Naive B cell (primary cell): ENCODE measurements around the gene STX5. TPM values are rescaled to one million over a fixed set of nuclear protein-coding genes. Genes with fewer than 3 reads are reported as not detected.
"Not testable (repeated sequence)": the region's sequence is repeated elsewhere in the genome, so short reads cannot be mapped to it uniquely, and the experiment has no call there.

Source experiments
- ATAC-seq, 2 donors: fragments of 150-1000 bp; cut with Tn5 transposase; 2 replicates each; pipeline ENCODE4 v1.10.0; 2021; ENCODE audit warnings: low read depth in 2 of 2, mild to moderate bottlenecking in 2 of 2, moderate library complexity in 2 of 2
- DNase-seq: peaks from one replicate; pipeline ENCODE4 v3.0.0; 2022
- H3K27ac Mint-ChIP-seq, 6 donors: one replicate each; pipeline ENCODE4 v1.8.0; 2020 to 2022; ENCODE audit warnings: mild to moderate bottlenecking in 6 of 6, mixed read lengths in 6 of 6, moderate library complexity in 5 of 6, inconsistent platforms in 2 of 6
- H3K27me3 Mint-ChIP-seq, 3 donors: one replicate each; pipeline ENCODE4 v1.8.0; 2021 to 2022; ENCODE audit warnings: mixed read lengths in 3 of 3, mild to moderate bottlenecking in 1 of 3
- H3K36me3 Mint-ChIP-seq, 2 donors: one replicate each; pipeline ENCODE4 v1.8.0; 2020 to 2022; ENCODE audit warnings: mixed read lengths in 2 of 2, inconsistent platforms in 1 of 2, mild to moderate bottlenecking in 1 of 2
- H3K4me1 Mint-ChIP-seq, 3 donors: one replicate each; pipeline ENCODE4 v1.8.0; 2020 to 2022; ENCODE audit warnings: mixed read lengths in 3 of 3, inconsistent platforms in 1 of 3, mild to moderate bottlenecking in 1 of 3, moderate library complexity in 1 of 3
- H3K4me3 Mint-ChIP-seq, 8 donors: one replicate each; pipeline ENCODE4 v1.8.0; 2020 to 2022; ENCODE audit warnings: mild to moderate bottlenecking in 8 of 8, mixed read lengths in 8 of 8, moderate library complexity in 8 of 8, inconsistent platforms in 2 of 8
- H3K9me3 Mint-ChIP-seq, 7 donors: one replicate each; pipeline ENCODE4 v1.8.0; 2020 to 2022; ENCODE audit warnings: mixed read lengths in 7 of 7, mild to moderate bottlenecking in 5 of 7, inconsistent platforms in 2 of 7, moderate library complexity in 1 of 7
- polyA plus RNA-seq, 6 donors: library from polyadenylated mRNA; unstranded; fragments of 300-500 nt; fragmentation: Illumina TruSeq; gene quantifications; one replicate each; pipeline ENCODE4 v1.2.3, GENCODE V29; 2021; ENCODE audit warnings: low read depth in 6 of 6

The STX5 gene, protein sequence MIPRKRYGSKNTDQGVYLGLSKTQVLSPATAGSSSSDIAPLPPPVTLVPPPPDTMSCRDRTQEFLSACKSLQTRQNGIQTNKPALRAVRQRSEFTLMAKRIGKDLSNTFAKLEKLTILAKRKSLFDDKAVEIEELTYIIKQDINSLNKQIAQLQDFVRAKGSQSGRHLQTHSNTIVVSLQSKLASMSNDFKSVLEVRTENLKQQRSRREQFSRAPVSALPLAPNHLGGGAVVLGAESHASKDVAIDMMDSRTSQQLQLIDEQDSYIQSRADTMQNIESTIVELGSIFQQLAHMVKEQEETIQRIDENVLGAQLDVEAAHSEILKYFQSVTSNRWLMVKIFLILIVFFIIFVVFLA
- polyA plus RNA-seq = 10 to 100 TPM; 46.4 to 64.2 (median 51.5) TPM

DNA sequence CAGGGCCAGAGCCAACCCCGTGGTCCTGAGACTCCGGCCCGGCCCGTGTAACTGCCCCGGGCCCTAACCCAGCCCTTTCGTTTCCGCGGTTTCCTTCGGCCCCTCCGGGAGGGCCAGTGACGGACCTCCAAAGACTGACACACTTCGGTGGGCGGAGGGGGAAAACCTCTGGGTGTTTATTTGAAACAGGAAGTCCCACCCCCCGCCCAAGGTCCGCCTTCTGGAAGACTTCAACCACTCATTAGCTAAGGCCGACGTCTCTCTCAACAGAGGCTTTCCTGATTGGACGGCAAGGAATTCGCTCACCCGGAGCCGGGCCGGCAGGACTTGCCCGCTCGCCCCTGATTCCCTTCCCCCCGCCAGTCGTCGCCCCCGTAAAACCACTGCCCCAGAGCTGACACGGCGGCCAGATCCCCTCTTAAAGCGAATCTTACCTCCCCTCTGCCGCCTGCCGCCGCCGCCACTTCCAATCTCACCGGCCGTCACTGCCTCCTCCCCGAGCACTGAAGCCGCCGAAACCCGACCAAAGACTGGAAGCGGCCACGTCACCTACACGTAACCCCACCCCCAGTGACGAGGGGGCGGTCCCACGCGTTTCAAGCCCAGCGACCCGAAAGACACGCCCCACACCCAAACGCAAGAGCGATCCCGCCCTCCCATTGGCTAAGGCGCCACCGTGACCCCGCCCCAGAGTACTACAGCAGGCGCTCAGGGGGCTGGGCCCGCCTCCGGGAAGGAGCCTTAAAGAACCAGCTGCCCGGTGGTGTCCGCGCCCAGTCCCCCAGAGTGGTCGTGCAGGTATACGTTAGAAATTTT, at the start of gene STX5:
TSS of gene STX5 (minus strand) at position 532 of the 816 bp plus-strand sequence. CDS start 808 bp downstream, outside the sequence.
- Mint-ChIP-seq H3K27ac (peak within 1 kb of the TSS; percentile 97 to 100 (median 99)), H3K36me3 (peaks cover 6 to 15% of the 10 kb centered on the region in 2 donors), H3K4me3 (peak within 1 kb of the TSS; percentile 90 to 100 (median 98)), H3K27me3 (no peaks in the 10 kb centered on the region), H3K4me1 (peaks cover 39 to 55% (median 52%) of the 10 kb centered on the region in 3 donors), H3K9me3 (no peaks in the 10 kb centered on the region)
- DNase-seq = peak; percentile 100
- ATAC-seq = peak; percentile 82 to 85

DNA sequence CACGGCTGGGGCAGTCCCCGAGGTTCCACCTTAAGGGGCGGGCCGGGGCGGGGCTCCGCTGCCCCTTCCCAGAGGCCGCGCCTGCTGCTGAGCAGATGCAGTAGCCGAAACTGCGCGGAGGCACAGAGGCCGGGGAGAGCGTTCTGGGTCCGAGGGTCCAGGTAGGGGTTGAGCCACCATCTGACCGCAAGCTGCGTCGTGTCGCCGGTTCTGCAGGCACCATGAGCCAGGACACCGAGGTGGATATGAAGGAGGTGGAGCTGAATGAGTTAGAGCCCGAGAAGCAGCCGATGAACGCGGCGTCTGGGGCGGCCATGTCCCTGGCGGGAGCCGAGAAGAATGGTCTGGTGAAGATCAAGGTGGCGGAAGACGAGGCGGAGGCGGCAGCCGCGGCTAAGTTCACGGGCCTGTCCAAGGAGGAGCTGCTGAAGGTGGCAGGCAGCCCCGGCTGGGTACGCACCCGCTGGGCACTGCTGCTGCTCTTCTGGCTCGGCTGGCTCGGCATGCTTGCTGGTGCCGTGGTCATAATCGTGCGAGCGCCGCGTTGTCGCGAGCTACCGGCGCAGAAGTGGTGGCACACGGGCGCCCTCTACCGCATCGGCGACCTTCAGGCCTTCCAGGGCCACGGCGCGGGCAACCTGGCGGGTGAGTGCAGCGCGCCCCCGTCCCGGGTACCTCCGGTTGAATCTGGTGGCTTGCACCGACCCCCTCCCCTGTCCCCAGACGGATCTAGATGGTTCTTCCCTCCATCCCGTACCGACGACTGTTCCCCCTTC, 49.1 kb upstream of the STX5 start, which contains the start of gene SLC3A2:
TSS of gene SLC3A2 (plus strand) at position 94 of the 776 bp plus-strand sequence. CDS start at position 222, 128 bp downstream.
- no peaks in the 10 kb centered on the region for H3K27me3 Mint-ChIP-seq
- DNase-seq (peak; percentile 83), ATAC-seq (peak; percentile 82)
- H3K36me3 Mint-ChIP-seq = peaks cover 5 to 33% of the 10 kb centered on the region in 2 donors
- H3K4me1 Mint-ChIP-seq = peaks cover 37 to 43% (median 43%) of the 10 kb centered on the region in 3 donors
- H3K4me3 Mint-ChIP-seq = peak within 1 kb of the TSS; percentile 99 to 100 (median 100)
- peak within 1 kb of the TSS; percentile 98 to 100 (median 98) for H3K27ac Mint-ChIP-seq
- H3K9me3 Mint-ChIP-seq = no peaks in the 10 kb centered on the region

DNA sequence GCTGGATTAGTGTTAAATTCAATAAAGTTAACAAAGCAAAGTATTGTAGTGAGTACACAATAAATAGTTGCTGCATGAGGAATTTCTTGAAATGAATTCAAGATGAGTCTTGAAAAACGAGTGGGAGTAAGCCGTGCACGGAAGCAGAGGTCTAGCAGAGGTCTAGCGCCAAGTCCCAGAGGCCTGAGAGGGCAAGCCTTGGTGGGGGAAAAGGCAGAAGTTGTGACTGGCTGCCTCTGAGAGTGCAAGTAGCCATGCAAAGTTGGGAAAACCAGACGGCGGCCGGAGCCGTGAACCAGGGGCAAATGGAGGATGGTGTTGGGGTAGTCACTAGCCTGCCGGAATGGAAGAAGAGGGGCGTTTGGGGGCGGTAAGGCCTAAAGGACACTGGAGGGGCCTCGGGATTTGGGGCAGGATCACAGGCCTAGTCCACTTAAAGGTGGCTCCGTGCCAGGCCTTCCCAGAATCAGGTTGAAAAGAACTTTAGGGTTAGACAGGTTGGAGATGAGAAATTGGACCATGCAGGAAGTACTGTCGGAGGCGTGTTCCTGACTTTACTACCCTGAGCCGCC, 48.5 kb upstream of the STX5 start:
- Mint-ChIP-seq H3K4me1 (peaks cover 37 to 43% (median 41%) of the 10 kb centered on the region in 3 donors), H3K27me3 (no peaks in the 10 kb centered on the region), H3K4me3 (peak overlapping the region; percentile 99 to 100 (median 100)), H3K36me3 (peaks cover 5 to 30% of the 10 kb centered on the region in 2 donors), H3K9me3 (no peaks in the 10 kb centered on the region), H3K27ac (peak overlapping the region; percentile 98 to 100 (median 98))
- DNase-seq (no peak), ATAC-seq (peak in 1 of 2 donors; percentile 1)

DNA sequence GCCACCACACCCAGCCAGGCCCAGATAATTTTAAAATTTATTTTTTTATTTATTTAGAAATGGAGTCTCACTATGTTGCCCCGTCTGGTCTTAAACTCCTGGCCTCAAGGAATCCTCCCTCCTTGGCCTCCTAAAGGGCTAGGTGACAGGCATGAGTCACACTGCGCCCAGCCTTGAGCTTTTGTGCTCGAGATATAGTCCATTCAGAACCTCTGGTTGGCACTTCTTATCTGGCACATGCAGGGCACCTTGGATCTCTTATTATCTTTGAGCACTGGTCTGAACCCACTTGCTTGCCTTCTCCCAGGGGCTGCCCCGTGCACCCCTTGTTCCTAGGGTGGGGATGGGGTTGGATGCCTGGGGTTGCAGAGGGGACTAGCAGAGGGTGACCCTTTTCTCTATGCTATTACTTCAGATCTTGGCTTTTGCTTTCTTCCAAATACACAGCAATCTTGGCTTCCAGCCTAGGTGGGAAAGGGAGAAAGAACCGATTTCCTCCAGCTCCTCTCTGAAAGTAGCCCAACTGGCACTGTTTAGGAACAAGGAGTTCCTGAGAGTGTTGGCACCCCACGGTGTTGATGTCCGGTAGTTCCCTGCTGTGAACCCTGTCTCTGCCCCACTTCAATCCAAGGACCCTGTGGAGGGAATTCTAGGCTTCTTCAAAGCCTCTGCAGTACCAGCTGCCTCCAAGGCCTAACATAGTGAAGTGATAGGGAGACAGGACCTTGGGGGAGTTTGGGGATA, 47.6 kb upstream of the STX5 start:
- H3K36me3 Mint-ChIP-seq = peaks cover 5 to 26% of the 10 kb centered on the region in 2 donors
- DNase-seq (no peak), ATAC-seq (no peak)
- no peaks in the 10 kb centered on the region for H3K27me3 Mint-ChIP-seq
- peak overlapping the region; percentile 57 to 100 (median 100) for H3K4me3 Mint-ChIP-seq
- H3K27ac Mint-ChIP-seq = peak overlapping the region; percentile 81 to 100 (median 98)
- H3K9me3 Mint-ChIP-seq = no peaks in the 10 kb centered on the region
- H3K4me1 Mint-ChIP-seq = peaks cover 37 to 43% (median 37%) of the 10 kb centered on the region in 3 donors

DNA sequence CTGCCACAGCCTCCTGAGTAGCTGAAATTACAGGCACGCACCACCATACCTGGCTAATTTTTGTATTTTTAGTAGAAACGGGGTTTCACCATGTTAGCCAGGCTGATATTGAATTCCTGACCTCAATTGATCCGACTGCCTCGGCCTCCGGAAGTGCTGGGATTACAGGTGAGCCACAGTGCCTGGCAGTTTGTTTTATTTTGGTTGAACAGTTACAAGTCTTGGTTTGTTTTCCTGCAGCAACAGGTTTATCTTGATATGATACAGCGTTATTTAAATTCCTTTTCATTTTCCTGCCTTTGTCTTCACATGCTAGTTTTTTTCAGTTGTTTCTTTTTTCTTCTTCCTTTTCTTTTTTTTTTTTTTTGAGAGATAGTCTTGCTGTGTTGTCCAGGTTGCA, 44.9 kb upstream of the STX5 start:
- peaks cover 0 to 6% of the 10 kb centered on the region in 2 donors for H3K36me3 Mint-ChIP-seq
- no peak overlapping the region for H3K4me3 Mint-ChIP-seq
- no peak for DNase-seq
- H3K27ac Mint-ChIP-seq = no peak overlapping the region
- no peaks in the 10 kb centered on the region for H3K27me3 Mint-ChIP-seq
- H3K4me1 Mint-ChIP-seq = peaks cover 13 to 23% (median 19%) of the 10 kb centered on the region in 3 donors
- ATAC-seq = no peak
- no peaks in the 10 kb centered on the region for H3K9me3 Mint-ChIP-seq

DNA sequence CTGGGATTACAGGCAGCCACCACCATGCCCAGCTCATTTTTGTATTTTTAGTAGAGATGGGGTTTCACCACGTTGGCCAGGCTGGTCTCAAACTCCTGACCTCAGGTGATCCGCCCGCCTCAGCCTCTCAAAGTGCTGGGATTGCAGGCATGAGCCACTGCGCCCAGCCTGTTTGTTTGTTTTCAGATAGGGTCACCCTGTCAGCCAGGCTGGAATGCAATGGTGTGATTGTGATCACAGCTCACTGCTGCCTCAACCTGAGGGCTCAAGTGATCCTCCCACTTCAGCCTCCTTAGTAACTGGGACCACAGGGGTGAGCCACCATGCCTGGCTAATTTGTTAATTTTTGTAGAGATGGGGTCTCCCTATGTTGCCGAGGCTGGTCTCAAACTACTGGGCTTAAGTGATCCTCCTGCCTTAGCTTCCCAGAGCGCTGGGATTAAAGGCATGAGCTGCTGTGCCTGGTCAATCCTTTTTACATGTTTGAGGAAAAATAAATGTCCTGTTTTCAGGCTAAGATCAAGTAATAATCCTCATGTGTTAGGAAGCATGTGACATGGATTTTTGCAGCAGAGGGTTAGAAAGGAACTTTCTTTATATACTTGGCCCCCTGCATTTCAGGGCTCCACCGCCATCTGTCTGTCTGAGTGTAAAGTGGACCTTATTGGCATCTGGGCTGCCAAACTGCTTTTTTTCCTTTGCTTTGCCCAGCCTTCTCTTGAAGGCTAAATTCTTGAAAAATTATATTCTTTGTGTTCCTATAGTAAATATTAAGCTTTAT, 44.0 kb upstream of the STX5 start:
- Mint-ChIP-seq H3K27ac (no peak overlapping the region), H3K4me1 (peaks cover 12 to 19% (median 16%) of the 10 kb centered on the region in 3 donors), H3K4me3 (peak overlapping the region in 1 of 8 donors; percentile 29), H3K27me3 (no peaks in the 10 kb centered on the region), H3K9me3 (no peaks in the 10 kb centered on the region), H3K36me3 (peaks cover 0 to 5% of the 10 kb centered on the region in 2 donors)
- DNase-seq = no peak
- no peak for ATAC-seq

DNA sequence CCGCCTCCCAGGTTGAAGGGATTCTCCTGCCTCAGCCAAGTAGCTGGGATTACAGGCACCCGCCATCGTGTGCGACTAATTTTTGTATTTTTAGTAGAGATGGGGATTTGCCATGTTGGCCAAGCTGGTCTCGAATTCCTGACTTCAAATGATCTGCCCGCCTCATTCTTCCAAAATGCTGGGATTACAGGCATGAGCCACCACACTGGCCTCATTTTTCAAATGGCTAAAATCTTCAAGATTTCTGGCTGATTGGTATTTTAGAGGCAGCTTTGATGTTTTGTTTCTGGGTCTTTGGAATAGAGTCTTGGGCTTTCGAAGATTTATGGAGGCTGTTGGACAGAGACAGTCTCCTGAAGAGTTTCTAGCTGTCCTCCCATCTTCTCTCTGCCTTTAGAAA, 43.0 kb upstream of the STX5 start:
- ATAC-seq = no peak

DNA sequence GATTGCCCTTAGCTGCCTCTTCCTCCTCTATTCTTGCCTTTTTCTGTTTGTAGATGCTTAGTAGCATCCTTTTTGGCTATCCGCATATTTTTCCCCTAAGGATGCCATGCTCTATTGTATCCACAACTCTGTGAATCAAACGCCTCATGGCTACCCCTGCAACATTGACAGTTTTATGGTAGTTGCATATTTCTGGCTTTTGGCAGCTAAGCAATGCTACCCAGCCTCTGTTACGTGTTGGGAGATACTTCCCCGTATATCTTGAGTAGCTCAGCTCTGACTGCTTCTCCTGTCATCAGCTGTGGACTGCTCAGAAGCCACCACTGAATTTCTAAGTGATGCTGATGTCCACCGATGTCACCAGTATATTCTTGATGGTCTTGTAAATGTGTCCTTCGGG, 33.8 kb upstream of the STX5 start:
- Mint-ChIP-seq H3K27ac (no peak overlapping the region), H3K27me3 (no peaks in the 10 kb centered on the region), H3K36me3 (no peaks in the 10 kb centered on the region), H3K9me3 (no peaks in the 10 kb centered on the region), H3K4me1 (peaks cover 0 to 8% (median 5%) of the 10 kb centered on the region in 3 donors), H3K4me3 (no peak overlapping the region)
- DNase-seq = no peak
- ATAC-seq = no peak

More for the DNA sequence above, 43.0 kb upstream of the STX5 start:
- peak overlapping the region in 1 of 8 donors; percentile 25 for H3K4me3 Mint-ChIP-seq
- peaks cover 4 to 9% (median 6%) of the 10 kb centered on the region in 3 donors for H3K4me1 Mint-ChIP-seq
- H3K27ac Mint-ChIP-seq = no peak overlapping the region
- no peak for DNase-seq
- H3K36me3 Mint-ChIP-seq = no peaks in the 10 kb centered on the region
- no peaks in the 10 kb centered on the region for H3K9me3 Mint-ChIP-seq
- no peaks in the 10 kb centered on the region for H3K27me3 Mint-ChIP-seq

DNA sequence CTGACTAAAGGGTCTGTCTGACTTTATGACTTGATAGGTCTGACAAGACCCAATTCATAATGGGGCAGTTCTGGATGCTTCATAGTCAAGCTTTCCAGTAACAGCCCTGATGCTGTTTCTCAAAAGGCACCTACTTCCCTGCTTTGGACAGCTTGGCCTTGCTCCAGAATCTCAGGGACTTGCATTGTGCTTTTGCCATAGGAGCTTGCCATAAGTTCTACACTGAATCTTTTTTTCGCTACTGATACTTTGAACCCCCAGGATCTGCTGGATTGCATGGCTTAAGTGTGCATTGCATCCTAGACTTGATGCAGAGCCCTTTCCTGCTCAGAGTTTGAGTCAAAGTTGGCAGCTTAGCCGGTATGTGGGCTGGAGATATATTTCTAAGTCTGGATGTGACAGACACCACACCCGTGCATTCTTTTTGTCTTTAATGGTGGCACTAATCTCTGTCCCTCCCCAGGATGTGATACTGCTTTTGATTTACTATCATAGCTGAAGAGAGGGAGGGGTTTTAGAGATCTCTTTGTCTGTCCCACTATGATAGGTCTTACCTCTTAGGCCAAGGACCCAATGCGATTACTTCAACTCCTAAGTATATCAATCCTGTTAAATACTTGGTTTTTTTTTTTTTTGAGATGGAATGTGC, 32.0 kb upstream of the STX5 start:
- DNase-seq = no peak
- H3K9me3 Mint-ChIP-seq = no peaks in the 10 kb centered on the region
- H3K27ac Mint-ChIP-seq = peak overlapping the region in 1 of 6 donors; percentile 64
- no peak for ATAC-seq
- peaks cover 0 to 8% (median 5%) of the 10 kb centered on the region in 3 donors for H3K4me1 Mint-ChIP-seq
- H3K36me3 Mint-ChIP-seq = no peaks in the 10 kb centered on the region
- H3K27me3 Mint-ChIP-seq = no peaks in the 10 kb centered on the region
- H3K4me3 Mint-ChIP-seq = no peak overlapping the region

DNA sequence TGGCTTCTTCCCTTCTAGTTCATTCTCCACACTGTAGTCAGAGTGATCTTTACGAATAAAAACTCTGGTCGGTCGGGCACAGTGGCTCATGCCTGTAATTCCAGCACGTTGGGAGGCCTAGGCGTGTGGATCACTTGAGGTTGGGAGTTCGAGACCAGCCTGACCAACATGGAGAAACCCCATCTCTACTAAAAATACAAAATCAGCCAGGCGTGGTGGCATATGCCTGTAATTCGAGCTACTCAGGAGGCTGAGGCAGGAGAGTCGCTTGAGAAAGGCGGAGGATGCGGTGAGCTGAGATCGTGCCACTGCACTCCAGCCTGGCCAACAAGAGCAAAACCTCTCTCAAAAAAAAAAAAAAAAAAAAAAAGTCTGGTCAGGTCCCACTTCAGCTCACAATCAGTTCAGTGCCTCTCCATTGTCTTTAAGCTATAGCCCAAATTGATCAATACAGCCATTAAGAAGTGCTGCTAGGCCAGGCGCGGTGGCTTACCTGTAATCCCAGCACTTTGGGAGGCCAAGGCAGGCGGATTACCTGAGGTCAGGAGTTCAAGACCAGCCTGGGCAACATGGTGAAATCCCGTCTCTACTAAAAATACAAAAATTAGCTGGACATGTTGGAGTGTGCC, 29.8 kb upstream of the STX5 start:
- not testable (repeated sequence) for H3K36me3 Mint-ChIP-seq, ATAC-seq, H3K9me3 Mint-ChIP-seq, H3K27me3 Mint-ChIP-seq, DNase-seq
- peaks cover 5 to 19% (median 11%) of the 10 kb centered on the region in 3 donors for H3K4me1 Mint-ChIP-seq
- H3K27ac Mint-ChIP-seq = peak overlapping the region in 2 of 6 donors; percentile 69 to 77
- peak overlapping the region in 1 of 8 donors; percentile 57 for H3K4me3 Mint-ChIP-seq
